Neural cell (in vitro differentiated cells): ENCODE data around the gene IL12RB1.

Source experiments
- EP300 ChIP-seq: fragments of 450-650 bp; conservative IDR thresholded peaks from 2 replicates; pipeline ENCODE4 v1.6.1; 2014; ENCODE audit warnings: antibody characterized with exemption, mild to moderate bottlenecking, moderate library complexity; ENCODE audit not compliant: poor library complexity, severe bottlenecking
- EZH2 ChIP-seq: fragments of 200-600, 300-800 bp; shearing (Covaris generic), sonication (generic); IDR thresholded peaks from 2 replicates; pipeline ENCODE4 v1.6.1; 2014; ENCODE audit warnings: antibody characterized with exemption, low read length, borderline replicate concordance, mild to moderate bottlenecking; ENCODE audit not compliant: insufficient read depth, poor library complexity, severe bottlenecking
- POLR2AphosphoS5 ChIP-seq: IDR thresholded peaks from 2 replicates; pipeline ENCODE4 v1.6.1; 2012
- TAF1 ChIP-seq: IDR thresholded peaks from 2 replicates; pipeline ENCODE4 v1.6.1; 2012; ENCODE audit warnings: low read depth
- TF ChIP-seq, protein P1 (sequence below): fragments of 450-650 bp; IDR thresholded peaks from 2 replicates; pipeline ENCODE4 v1.5.1; 2014; ENCODE audit warnings: antibody characterized with exemption, mild to moderate bottlenecking, moderate library complexity; ENCODE audit not compliant: poor library complexity, severe bottlenecking

GRCh38 chr19:18013210-18014111 is 73.3 kb downstream of the IL12RB1 start:
- TF ChIP-seq, protein P1, sequence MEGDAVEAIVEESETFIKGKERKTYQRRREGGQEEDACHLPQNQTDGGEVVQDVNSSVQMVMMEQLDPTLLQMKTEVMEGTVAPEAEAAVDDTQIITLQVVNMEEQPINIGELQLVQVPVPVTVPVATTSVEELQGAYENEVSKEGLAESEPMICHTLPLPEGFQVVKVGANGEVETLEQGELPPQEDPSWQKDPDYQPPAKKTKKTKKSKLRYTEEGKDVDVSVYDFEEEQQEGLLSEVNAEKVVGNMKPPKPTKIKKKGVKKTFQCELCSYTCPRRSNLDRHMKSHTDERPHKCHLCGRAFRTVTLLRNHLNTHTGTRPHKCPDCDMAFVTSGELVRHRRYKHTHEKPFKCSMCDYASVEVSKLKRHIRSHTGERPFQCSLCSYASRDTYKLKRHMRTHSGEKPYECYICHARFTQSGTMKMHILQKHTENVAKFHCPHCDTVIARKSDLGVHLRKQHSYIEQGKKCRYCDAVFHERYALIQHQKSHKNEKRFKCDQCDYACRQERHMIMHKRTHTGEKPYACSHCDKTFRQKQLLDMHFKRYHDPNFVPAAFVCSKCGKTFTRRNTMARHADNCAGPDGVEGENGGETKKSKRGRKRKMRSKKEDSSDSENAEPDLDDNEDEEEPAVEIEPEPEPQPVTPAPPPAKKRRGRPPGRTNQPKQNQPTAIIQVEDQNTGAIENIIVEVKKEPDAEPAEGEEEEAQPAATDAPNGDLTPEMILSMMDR: no peak
- no peak for TF ChIP-seq TAF1
- no peak for TF ChIP-seq EP300
- TF ChIP-seq EZH2: no peak
- TF ChIP-seq POLR2AphosphoS5: no peak
